Stimulated activated naive CD8-positive, alpha-beta T cell treated with anti-CD3 and anti-CD28 coated beads, Interleukin-15, Interleukin-2, amounts not matched to agents 100 ng/mL and 50 ng/mL, for 24 hours (primary cell): ENCODE measurements around the gene FOXN1.

Experiments used
- H3K27ac Mint-ChIP-seq: one replicate; pipeline ENCODE4 v1.8.0; 2021; ENCODE audit warnings: mild to moderate bottlenecking, mixed read lengths
- H3K27me3 Mint-ChIP-seq: one replicate; pipeline ENCODE4 v1.8.0; 2021; ENCODE audit warnings: mixed read lengths
- H3K36me3 Mint-ChIP-seq: one replicate; pipeline ENCODE4 v1.8.0; 2021; ENCODE audit warnings: low read depth, mixed read lengths
- H3K4me1 Mint-ChIP-seq: one replicate; pipeline ENCODE4 v1.8.0; 2021; ENCODE audit warnings: low read depth, mixed read lengths
- H3K4me3 Mint-ChIP-seq: one replicate; pipeline ENCODE4 v1.8.0; 2021; ENCODE audit warnings: mild to moderate bottlenecking, mixed read lengths
- H3K9me3 Mint-ChIP-seq: one replicate; pipeline ENCODE4 v1.8.0; 2021; ENCODE audit warnings: mixed read lengths

FOXN1 gene

GRCh38 chr17:28523186-28523585, 17.0 kb downstream of the FOXN1 start:
- H3K27ac Mint-ChIP-seq = no peak overlapping the region
- H3K36me3 Mint-ChIP-seq = no peaks in the 10 kb centered on the region

GRCh38 chr17:28523876-28524275, 17.7 kb downstream of the FOXN1 start:
- Mint-ChIP-seq H3K27ac (no peak overlapping the region), H3K27me3 (no peaks in the 10 kb centered on the region)

More at GRCh38 chr17:28523186-28523585, 17.0 kb downstream of the FOXN1 start:
- Mint-ChIP-seq H3K27me3 (no peaks in the 10 kb centered on the region), H3K4me3 (no peak overlapping the region), H3K9me3 (no peaks in the 10 kb centered on the region), H3K4me1 (no peaks in the 10 kb centered on the region)

DNA sequence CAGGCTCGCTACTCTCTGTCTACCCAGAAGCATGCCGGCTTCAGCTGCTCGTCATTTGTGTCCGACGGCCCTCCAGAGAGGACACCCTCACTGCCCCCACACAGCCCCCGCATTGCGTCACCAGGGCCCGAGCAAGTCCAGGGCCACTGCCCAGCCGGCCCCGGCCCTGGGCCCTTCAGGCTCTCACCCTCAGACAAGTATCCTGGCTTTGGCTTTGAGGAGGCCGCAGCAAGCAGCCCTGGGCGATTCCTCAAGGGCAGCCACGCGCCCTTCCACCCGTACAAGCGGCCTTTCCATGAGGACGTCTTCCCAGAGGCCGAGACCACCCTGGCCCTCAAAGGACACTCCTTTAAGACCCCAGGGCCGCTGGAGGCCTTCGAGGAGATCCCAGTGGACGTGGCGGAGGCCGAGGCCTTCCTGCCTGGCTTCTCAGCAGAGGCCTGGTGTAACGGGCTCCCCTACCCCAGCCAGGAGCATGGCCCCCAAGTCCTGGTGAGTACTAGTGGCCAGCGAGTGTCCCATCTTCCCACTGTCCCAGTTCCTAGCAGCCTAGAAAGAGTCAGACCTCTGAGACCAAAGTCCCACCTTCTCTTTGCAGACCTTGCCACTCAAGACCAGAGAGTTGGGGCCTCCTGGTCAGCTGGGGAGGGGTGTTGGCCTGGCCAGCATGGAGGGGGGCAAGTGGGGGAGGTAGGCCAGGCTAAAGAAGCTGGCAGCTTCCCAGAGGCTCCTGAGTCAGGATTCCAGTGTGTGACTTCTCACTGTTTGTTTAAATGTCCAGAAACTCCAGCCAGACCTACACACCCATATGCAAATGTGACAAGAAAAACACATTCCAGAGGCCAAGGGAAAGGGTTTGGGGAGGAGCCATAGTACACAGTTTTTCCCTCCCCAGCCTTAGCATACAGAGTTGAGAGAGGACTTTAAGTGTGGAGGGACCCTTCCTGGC, 18.6 kb downstream of the FOXN1 start:
- Mint-ChIP-seq H3K27me3 (no peaks in the 10 kb centered on the region), H3K36me3 (no peaks in the 10 kb centered on the region), H3K9me3 (no peaks in the 10 kb centered on the region), H3K27ac (no peak overlapping the region), H3K4me1 (no peaks in the 10 kb centered on the region), H3K4me3 (no peak overlapping the region)

More at GRCh38 chr17:28523876-28524275, 17.7 kb downstream of the FOXN1 start:
- no peaks in the 10 kb centered on the region for H3K4me1 Mint-ChIP-seq
- no peaks in the 10 kb centered on the region for H3K9me3 Mint-ChIP-seq
- H3K36me3 Mint-ChIP-seq = no peaks in the 10 kb centered on the region
- no peak overlapping the region for H3K4me3 Mint-ChIP-seq

- H3K36me3 Mint-ChIP-seq = no peaks in the 10 kb centered on the region
- H3K4me1 Mint-ChIP-seq = no peaks in the 10 kb centered on the region
- H3K27ac Mint-ChIP-seq = no peak overlapping the region
- no peaks in the 10 kb centered on the region for H3K27me3 Mint-ChIP-seq
- H3K9me3 Mint-ChIP-seq = no peaks in the 10 kb centered on the region
- H3K4me3 Mint-ChIP-seq = no peak overlapping the region
Measured at GRCh38 chr17:28526381-28526780, 20.2 kb downstream of the FOXN1 start.

- Mint-ChIP-seq H3K4me3 (no peak overlapping the region), H3K36me3 (no peaks in the 10 kb centered on the region), H3K4me1 (no peaks in the 10 kb centered on the region), H3K27me3 (no peaks in the 10 kb centered on the region), H3K27ac (no peak overlapping the region), H3K9me3 (no peaks in the 10 kb centered on the region)
Measured at GRCh38 chr17:28527181-28527681, 21.1 kb downstream of the FOXN1 start.

DNA sequence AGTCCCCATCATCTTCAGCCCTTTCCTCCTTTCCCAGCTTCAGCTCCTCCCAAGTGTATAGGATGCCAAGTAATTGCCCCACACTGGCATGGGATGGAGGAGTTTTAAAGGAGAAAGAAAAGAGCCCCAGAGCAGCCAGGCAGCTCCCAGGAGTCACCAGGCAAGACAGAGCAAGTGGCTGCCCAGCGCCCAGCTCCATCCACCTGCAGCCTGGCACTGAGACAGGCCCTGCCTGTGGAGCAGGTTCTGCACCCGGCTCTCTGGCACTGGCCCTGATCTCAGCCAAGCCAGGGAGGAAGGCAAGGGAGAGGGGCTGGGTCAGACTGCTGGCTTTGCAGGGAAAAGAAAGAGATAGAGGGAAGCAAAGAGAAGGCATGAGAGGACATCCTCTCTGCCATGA, 21.7 kb downstream of the FOXN1 start:
- Mint-ChIP-seq H3K27me3 (no peaks in the 10 kb centered on the region), H3K27ac (no peak overlapping the region), H3K9me3 (no peaks in the 10 kb centered on the region), H3K4me3 (no peak overlapping the region), H3K4me1 (no peaks in the 10 kb centered on the region), H3K36me3 (no peaks in the 10 kb centered on the region)

DNA sequence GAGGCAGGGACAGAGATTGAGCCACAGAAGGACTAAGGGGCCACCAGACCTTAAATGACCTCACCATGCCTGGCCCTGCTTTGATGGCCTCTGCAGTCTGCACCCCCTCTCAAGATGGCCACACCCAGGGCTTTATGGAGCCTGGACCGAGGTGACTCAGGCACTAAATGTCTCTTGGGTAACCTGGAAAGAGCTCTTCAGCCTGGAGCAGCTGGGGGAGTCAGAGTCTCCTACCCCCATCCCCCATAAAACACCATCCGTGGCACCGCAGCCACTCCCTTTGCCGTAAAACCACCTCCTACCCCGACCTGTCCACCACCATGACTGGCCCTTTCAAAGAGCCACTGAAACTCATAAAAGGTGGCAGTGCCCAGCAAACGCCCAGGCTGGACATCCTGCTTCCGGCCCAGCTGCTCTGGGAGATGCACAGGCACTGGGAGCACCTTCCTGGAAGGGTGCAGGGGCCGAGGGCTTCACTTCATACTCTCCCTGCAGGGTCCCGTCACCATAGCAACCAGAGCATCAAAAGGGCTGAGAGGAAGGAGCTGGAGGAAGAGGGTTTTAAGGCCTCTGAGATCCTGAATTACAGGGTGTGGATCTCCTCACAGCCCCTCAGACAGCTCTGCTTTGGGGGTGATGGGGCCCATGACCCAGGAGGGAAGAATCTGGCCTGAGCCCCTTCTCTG, 22.3 kb downstream of the FOXN1 start:
- no peaks in the 10 kb centered on the region for H3K27me3 Mint-ChIP-seq
- no peaks in the 10 kb centered on the region for H3K4me1 Mint-ChIP-seq
- no peak overlapping the region for H3K4me3 Mint-ChIP-seq
- no peaks in the 10 kb centered on the region for H3K36me3 Mint-ChIP-seq
- no peaks in the 10 kb centered on the region for H3K9me3 Mint-ChIP-seq
- no peak overlapping the region for H3K27ac Mint-ChIP-seq

GRCh38 chr17:28529013-28529400, 22.9 kb downstream of the FOXN1 start:
- no peaks in the 10 kb centered on the region for H3K9me3 Mint-ChIP-seq
- H3K4me1 Mint-ChIP-seq = no peaks in the 10 kb centered on the region
- no peak overlapping the region for H3K4me3 Mint-ChIP-seq
- no peaks in the 10 kb centered on the region for H3K36me3 Mint-ChIP-seq
- H3K27ac Mint-ChIP-seq = no peak overlapping the region
- H3K27me3 Mint-ChIP-seq = no peaks in the 10 kb centered on the region

GRCh38 chr17:28530250-28530649, 24.1 kb downstream of the FOXN1 start:
- H3K27me3 Mint-ChIP-seq = no peaks in the 10 kb centered on the region
- no peaks in the 10 kb centered on the region for H3K9me3 Mint-ChIP-seq
- no peaks in the 10 kb centered on the region for H3K4me1 Mint-ChIP-seq
- no peak overlapping the region for H3K4me3 Mint-ChIP-seq
- no peak overlapping the region for H3K27ac Mint-ChIP-seq
- H3K36me3 Mint-ChIP-seq = no peaks in the 10 kb centered on the region

DNA sequence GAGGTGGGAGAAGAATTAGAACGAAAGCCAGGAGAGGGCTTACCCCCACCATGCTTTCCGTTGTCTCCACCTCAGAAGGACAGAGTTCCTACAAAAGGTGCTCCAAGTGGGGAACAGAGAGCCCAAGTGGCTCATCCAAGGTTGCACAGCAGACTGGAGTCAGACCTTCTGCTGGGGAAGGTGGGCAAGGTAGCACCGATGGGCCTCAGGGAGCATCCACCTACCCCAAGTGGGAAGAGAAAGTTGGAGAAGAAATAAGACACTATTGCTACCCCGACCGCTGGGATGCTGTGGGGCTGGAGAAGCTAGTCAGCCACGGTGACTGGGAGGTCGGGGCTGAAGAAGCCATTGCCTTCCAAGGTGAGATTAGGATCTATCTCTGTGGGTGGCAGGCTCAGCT, 24.8 kb downstream of the FOXN1 start:
- Mint-ChIP-seq H3K36me3 (no peaks in the 10 kb centered on the region), H3K4me1 (no peaks in the 10 kb centered on the region), H3K27ac (no peak overlapping the region), H3K4me3 (no peak overlapping the region), H3K27me3 (no peaks in the 10 kb centered on the region), H3K9me3 (no peaks in the 10 kb centered on the region)

DNA sequence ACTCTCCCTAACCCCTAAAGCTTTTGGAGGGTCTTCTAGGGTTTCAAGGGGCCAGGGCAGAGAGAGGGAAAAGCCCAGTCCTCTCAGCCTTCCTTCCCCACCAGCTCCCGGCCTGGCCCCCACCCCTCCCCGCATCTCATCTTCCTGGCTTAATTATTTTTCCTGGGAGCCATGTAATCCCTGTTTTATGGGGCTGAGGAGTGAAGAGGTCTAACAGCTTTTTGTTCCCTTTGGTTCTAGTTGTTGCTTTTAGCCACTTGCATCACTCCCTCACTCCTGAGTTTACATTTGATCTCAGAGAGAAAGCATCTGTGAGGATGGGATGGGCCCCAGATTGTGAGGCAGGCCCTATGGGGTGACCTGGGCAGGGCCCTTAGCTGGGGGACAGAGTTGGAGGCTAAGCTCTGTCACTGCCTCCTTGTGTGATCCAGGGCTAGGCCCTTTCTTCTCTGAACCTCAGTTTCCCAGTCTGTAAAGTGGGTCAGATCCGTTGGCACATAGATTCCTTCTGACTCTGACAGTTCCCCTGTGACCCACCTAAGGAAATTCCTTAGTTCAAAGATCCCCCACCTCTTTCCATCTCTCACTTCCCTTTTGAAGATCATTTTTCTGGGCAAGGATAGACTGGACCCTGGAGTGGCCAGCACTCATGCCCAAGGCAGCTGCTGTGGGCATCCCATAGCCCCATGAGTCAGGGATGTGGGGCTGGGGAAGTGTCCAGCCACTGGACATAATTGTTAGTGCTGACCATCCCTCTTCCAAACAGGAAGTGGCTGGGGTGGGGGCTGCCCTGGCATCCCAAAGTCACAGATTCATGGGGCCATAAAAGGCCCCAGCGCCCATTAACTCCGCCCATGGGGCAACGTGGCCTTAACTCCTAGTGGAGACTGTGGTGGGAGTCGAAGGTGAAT, 26.2 kb downstream of the FOXN1 start:
- no peaks in the 10 kb centered on the region for H3K4me1 Mint-ChIP-seq
- H3K27me3 Mint-ChIP-seq = no peaks in the 10 kb centered on the region
- no peaks in the 10 kb centered on the region for H3K9me3 Mint-ChIP-seq
- H3K27ac Mint-ChIP-seq = no peak overlapping the region
- H3K36me3 Mint-ChIP-seq = no peaks in the 10 kb centered on the region
- H3K4me3 Mint-ChIP-seq = no peak overlapping the region

DNA sequence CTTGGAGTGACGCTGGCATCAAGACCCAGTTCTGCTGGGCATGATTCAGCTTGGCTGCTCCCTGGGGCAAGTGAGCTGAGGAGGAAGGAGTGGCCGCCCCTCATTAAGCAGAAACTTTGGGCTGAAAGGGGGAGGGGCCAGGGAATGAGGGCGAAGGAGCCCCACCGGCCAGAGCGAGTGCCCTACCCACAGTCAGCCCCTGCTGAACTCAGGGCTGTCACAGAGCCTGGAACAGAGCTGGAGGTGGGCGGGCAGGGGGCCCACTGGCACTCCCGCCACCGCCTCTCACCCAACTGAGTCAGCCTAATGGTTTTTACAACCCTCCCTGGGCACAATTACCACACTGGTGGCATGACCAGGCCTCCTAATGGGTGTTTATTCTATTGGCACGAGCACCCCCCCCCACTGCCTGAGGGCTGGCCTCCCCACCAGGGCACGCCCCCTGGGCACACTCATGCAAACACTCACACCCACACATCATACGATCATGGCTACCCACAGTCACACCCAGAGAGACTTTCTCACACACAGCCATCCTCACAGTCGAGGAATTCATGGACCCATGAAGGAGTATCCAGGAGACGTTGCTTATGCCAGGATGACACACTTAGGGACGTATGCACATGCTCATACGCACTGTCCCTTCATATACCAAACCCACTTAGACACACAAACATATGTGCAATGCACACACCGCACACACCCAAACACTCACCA, 27.1 kb downstream of the FOXN1 start:
- no peak overlapping the region for H3K4me3 Mint-ChIP-seq
- no peak overlapping the region for H3K27ac Mint-ChIP-seq
- no peaks in the 10 kb centered on the region for H3K9me3 Mint-ChIP-seq
- no peaks in the 10 kb centered on the region for H3K36me3 Mint-ChIP-seq
- no peaks in the 10 kb centered on the region for H3K4me1 Mint-ChIP-seq
- no peaks in the 10 kb centered on the region for H3K27me3 Mint-ChIP-seq

GRCh38 chr17:28534740-28535375, 28.7 kb downstream of the FOXN1 start:
- H3K27ac Mint-ChIP-seq = no peak overlapping the region
- H3K4me3 Mint-ChIP-seq = no peak overlapping the region
- no peaks in the 10 kb centered on the region for H3K4me1 Mint-ChIP-seq
- no peaks in the 10 kb centered on the region for H3K9me3 Mint-ChIP-seq
- no peaks in the 10 kb centered on the region for H3K27me3 Mint-ChIP-seq
- H3K36me3 Mint-ChIP-seq = no peaks in the 10 kb centered on the region
